Gastrocnemius medialis (tissue), 4 donors: ENCODE results near the gene BTBD16.

Experiments
- CTCF ChIP-seq, 5 experiments: fragments of 450-650 bp in 3 of 5; fragments of 200-600 bp in 2 of 5; sonication (generic) in 2 of 5; IDR thresholded peaks in 4 of 5; conservative IDR thresholded peaks in 1 of 5; 1 replicate in 4 of 5; 2 replicates in 1 of 5; pipeline ENCODE4 v1.5.1; 2016 to 2019; ENCODE audit warnings: antibody characterized with exemption in 5 of 5, mild to moderate bottlenecking in 3 of 5, moderate library complexity in 3 of 5
- POLR2A ChIP-seq, 2 donors: fragments of 450-650 bp; IDR thresholded peaks; one replicate each; pipeline ENCODE4 v1.6.1; 2017; ENCODE audit warnings: antibody characterized with exemption in 2 of 2, mild to moderate bottlenecking in 2 of 2, moderate library complexity in 2 of 2

- TF ChIP-seq CTCF (IDR thresholded peaks at IDR 0.05 in 4 of 5, conservative IDR thresholded peaks at IDR 0.05 in 1 of 5) (no peak), POLR2A (IDR thresholded peaks at IDR 0.05) (peak in 1 of 2 donors; percentile 32)
Observed at GRCh38 chr10:122222638-122223037, 48.5 kb upstream of the BTBD16 start.
